ENCODE measurements around the gene PCSK6. TPM values are rescaled to one million over a fixed set of nuclear protein-coding genes. Genes with fewer than 3 reads are reported as not detected.

PCSK6 gene
- total and polyA plus RNA-seq, 7 donors: 8.3 to 32.7 (median 13.3) TPM

- peaks cover 0 to 24% of the 10 kb centered on the region in 2 donors for H3K36me3 ChIP-seq (ENCODE audit: insufficient read depth in 1 of 2, low read depth in 1 of 2)
- peak in 1 of 4 donors; percentile 12 for ATAC-seq
- no peaks in the 10 kb centered on the region for H3K9me3 ChIP-seq
- no peak for DNase-seq
- WGBS, 3 donors: 77 to 82% (median 80%) methylated on average over 5 to 6 of the region's 6 CpGs
- H3K27me3 ChIP-seq (ENCODE audit: insufficient read depth in 3 of 3, low read length in 2 of 3): no peaks in the 10 kb centered on the region
- H3K27ac ChIP-seq: no peak overlapping the region
- TF ChIP-seq CTCF (IDR thresholded peaks at IDR 0.05): no peak
- no peaks in the 10 kb centered on the region for H3K4me1 ChIP-seq
- intact Hi-C loops (cut with DNase I): no loop called here
- H3K4me3 ChIP-seq: no peak overlapping the region
Observed at GRCh38 chr15:101399431-101399830, 90.1 kb downstream of the PCSK6 start.

GRCh38 chr15:101398247-101398646 is 91.3 kb downstream of the PCSK6 start:
- 88 to 91% (median 91%) methylated on average over 24 of the region's 24 CpGs for WGBS, 3 donors
- H3K27ac ChIP-seq: no peak overlapping the region
- no peak for TF ChIP-seq CTCF (IDR thresholded peaks at IDR 0.05)
- DNase-seq (no peak), ATAC-seq (no peak)
- no peaks in the 10 kb centered on the region for H3K27me3 ChIP-seq (ENCODE audit: insufficient read depth in 3 of 3, low read length in 2 of 3)
- no peaks in the 10 kb centered on the region for H3K9me3 ChIP-seq
- intact Hi-C loops (cut with DNase I): no loop called here
- H3K4me1 ChIP-seq: no peaks in the 10 kb centered on the region
- H3K36me3 ChIP-seq (ENCODE audit: insufficient read depth in 1 of 2, low read depth in 1 of 2): peaks cover 0 to 31% of the 10 kb centered on the region in 2 donors
- no peak overlapping the region for H3K4me3 ChIP-seq

- peaks cover 0 to 37% of the 10 kb centered on the region in 2 donors for H3K36me3 ChIP-seq (ENCODE audit: insufficient read depth in 1 of 2, low read depth in 1 of 2)
- no peaks in the 10 kb centered on the region for H3K9me3 ChIP-seq
- ATAC-seq (no peak), DNase-seq (no peak)
- no peaks in the 10 kb centered on the region for H3K4me1 ChIP-seq
- H3K27me3 ChIP-seq (ENCODE audit: insufficient read depth in 3 of 3, low read length in 2 of 3): no peaks in the 10 kb centered on the region
- TF ChIP-seq CTCF (IDR thresholded peaks at IDR 0.05): no peak
- intact Hi-C loops (cut with DNase I): no loop called here
- no peak overlapping the region for H3K4me3 ChIP-seq
- 65 to 72% (median 68%) methylated on average over 12 of the region's 12 CpGs for WGBS, 3 donors
- no peak overlapping the region for H3K27ac ChIP-seq
Observed at GRCh38 chr15:101397521-101398003, 91.9 kb downstream of the PCSK6 start.

- no peak for ATAC-seq
- 81 to 90% (median 84%) methylated on average over 19 of the region's 19 CpGs for WGBS, 3 donors
- peaks cover 0 to 39% of the 10 kb centered on the region in 2 donors for H3K36me3 ChIP-seq (ENCODE audit: insufficient read depth in 1 of 2, low read depth in 1 of 2)
- no peaks in the 10 kb centered on the region for H3K27me3 ChIP-seq (ENCODE audit: insufficient read depth in 3 of 3, low read length in 2 of 3)
- H3K27ac ChIP-seq: no peak overlapping the region
- intact Hi-C loops (cut with DNase I): no loop called here
- no peak for DNase-seq
- H3K9me3 ChIP-seq: no peaks in the 10 kb centered on the region
- no peaks in the 10 kb centered on the region for H3K4me1 ChIP-seq
- TF ChIP-seq CTCF (IDR thresholded peaks at IDR 0.05): no peak
- H3K4me3 ChIP-seq: no peak overlapping the region
Observed at GRCh38 chr15:101396484-101397261, 92.8 kb downstream of the PCSK6 start.
